ENCODE results near the gene ABCC9.

Gene ABCC9

DNA sequence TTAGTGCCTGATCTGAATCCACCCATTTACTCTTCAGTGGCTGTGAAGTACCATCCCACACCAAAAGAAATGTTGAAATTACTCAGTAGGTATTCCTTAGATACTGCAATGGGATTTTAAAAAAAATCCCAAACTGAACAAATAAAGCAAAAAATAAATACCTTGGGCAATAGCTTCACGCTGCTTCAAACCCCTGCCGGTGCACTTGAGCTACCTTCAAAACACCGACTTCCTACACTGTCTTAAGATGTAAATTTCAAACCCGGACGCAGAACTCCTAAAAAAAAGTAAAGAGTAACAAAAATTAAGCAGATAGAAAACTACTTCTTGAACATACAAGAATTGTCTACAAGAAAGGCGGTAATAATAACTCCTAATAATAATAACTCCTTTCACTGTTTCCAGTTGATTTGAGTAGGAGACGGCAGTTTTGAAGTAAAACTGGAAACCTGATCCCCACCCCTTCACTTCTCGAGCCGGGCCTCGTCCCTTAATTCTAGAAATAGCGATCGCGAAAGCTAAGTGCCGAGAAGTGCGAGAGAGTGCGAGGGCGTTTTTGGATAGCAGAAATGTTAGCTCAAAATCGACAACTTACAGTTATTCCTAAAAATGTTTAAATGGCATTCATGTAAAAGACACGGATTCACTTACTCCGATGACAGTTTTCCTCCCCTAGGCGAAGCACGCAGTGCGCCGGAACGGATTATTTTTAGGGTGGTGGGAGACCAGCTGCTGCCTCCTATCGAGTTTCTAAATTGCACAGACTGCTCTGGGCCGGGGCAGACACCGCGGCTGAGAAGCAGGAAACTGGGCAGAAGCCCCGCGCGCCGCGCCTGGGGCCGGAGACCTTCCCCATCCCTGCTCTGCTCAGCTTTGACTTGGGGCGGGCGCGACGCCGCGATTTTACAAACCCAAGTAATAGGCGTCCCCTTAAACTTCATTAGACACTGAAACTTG lies at the start of gene ABCC9:
TSS of gene ABCC9 (minus strand) at position 878 of the 957 bp plus-strand sequence. CDS start 4,752 bp downstream, outside the sequence.
- no peak for DNase-seq (ENCODE audit: low spot score)

DNA sequence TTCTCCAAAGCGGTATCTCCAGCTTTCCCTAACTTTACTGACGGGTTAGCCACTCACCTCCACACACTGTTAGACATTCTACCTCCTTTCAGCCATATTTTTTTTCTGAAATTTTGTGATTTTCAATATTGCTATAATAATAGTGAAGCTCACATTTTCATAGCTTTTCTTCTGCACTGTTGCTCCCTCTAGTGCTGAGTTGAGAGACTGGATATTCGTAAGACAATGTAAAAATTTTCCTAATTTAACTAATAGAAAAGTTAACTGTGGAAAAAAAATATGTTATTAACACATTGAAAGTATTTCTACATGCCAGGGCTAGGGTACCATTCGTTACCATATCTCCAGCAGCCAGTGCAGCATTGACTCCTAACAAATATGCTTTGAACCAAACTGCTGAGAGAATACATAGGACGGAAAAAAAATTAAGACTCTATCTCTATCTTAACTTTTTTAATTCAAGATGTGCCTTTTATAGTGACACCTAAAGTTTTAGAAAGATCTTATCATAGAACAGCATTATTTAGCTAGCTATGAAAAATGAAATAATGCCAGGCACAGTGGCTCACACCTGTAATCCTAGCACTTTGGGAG lies 48.7 kb upstream of the ABCC9 start:
- no peak for DNase-seq (ENCODE audit: low spot score)

DNA sequence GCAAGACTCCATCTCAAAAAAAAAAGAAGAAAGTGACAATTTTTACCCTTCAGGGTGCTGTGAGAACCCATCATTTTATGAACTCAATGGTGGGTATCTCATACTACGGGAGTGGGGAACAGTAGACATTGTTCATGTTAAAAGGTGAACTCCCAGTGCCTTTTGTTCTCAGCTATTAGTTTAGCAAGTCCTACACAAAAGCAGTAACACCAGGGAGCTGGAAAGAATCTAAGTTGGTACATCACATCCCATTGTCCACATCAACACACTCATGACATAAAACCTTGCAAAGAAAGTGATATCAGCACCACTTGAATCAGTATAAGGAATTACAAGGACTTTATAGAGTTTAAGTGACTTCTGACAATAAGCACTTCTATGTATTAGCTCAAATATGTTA lies 47.4 kb upstream of the ABCC9 start:
- no peak for DNase-seq (ENCODE audit: low spot score)

DNA sequence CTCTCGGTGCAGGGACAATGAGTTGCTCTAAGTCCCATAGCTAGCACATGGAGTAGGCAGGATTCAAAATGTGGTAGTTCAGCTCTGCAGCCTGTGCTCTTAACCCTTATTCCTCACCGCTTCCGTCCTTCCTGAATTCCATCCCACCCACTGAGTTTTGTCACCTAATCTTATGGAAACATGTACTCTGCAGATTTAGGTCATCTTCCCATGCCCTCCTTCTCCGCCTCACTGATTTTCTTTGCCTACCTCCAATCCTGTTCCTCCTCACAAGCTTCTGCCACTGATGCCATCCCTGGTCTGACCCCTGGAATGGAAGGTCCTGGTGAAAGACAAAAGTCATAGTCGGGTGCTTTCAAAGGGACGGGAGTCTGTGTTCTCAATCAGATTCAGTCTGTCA lies 46.5 kb upstream of the ABCC9 start:
- DNase-seq (ENCODE audit: low spot score), result no peak

DNA sequence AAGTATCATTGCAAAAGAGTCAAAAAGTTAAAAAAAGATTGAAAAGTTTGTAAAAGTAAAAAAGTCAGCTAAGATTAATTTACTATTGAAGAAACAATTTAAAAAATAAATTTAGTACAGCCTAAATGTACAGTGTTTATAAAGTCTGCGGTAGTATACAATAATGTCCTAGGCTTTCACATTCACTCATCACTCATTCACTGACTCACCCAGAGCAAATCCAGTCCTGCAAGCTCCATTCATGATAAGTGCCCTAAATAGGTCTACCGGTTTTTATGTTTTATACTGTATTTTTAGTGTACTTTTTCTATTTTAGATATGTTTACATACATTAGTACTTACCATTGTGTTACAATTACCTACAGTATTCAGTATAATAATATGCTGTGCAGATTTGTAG lies 43.9 kb upstream of the ABCC9 start:
- DNase-seq (ENCODE audit: low spot score), result no peak

DNA sequence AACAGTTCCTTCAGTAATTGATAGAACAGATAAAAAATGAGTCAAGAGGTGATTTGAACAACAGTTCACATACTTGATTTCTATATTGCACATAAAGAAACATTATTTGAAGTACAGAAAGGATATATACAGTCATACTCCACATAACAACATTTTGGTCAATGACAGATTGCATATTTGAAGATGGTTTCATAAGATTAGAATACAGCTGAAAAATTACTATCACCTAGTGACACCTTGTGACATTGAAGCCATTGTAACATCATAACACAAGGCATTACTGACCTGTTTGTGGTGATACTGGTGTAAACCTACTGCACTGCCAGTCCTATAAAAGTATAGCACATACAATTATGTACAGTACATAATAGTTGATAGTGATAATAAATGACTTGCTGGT lies 43.1 kb upstream of the ABCC9 start:
- DNase-seq (ENCODE audit: low spot score), result no peak

DNA sequence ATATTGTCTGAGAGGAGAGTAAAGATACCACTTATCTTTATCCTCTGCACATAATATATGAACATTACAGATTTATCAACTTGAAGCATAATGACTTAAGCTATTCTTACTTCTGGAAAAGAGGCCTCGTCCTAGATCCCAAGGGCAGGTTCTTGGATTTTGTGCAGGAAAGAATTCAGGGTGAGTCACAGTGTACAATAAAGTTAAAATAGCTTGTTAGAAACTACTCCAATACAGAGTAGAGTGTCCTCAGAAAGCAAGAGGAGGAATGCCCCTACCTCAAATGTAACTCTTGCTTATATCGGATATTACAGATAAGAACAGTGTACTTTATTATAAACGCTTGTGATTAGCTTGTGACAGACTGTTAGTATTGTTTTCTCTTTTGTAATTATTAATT lies 41.9 kb upstream of the ABCC9 start:
- DNase-seq (ENCODE audit: low spot score), result no peak

DNA sequence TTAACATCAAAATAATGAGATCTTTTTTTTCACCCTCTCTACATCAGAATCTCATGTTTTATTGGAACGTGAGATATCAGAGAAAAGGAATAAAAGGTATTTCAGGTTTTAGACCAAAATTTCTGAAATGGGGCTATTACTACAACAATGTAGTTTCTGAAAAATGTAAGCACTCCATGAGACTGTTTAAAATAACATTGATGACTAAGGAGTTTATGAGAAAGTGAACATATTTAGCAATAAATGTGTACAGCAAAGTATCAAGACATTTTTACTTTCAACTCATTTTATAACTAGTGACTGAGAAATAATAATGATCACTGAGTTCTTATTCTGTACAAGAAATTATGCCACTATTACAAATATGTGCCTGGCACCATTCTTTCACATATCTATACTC lies 39.3 kb upstream of the ABCC9 start:
- no peak for DNase-seq (ENCODE audit: low spot score)

DNA sequence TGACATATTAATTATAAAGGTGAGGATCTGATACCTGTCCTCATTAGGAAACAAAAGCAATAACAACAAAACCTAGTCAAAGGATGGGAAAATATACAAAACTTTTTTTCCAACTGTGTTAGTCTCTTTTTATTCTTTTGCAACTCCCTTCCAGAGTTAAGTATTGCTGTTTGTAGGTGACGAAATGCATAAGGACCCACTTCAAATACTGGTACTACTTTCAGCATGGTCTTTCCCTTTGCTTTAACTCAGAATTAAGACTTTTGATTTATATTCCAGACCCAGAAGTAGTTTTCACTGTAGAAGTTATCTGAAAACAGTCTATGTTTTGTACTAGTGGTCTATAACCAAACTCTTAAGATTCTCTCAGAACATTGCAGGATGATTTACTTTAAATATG lies 34.1 kb upstream of the ABCC9 start:
- no peak for DNase-seq (ENCODE audit: low spot score)

DNA sequence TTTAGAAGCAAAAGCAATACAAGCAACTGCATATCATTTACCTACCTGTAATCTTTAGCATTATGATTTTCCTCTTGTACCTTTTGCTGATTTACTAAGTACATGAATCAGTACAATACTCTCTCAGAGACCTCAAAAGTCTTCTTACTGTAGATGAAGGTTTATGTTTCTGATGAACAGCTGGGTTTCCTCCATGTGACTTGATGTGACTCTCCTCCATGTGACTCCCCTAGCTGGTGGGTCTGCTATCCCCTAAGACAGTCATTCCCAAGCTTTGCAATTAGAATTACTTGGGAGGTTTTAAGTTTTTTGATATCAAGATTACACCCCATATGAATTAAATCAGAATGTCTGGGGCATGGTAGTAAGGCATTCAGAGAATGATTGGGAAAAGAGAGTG lies 32.0 kb upstream of the ABCC9 start:
- no peak for DNase-seq (ENCODE audit: low spot score)

DNA sequence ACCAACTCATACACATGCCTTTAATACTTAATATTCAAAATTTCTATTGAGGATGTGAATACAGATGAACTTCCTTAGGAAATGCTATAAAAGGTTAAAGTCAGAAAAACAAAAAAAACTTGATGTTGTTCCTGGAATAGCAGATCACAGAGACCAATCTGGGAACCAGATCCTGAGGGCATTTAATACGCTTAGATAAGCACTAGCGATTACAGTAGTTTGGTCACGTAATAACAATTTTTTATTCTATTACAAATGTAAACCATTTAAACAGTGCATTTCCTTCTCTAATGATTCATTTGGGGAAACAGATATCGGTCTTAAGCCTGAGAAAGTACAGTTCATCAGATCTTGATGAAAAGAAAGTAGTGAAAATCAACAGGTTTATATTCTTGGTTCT lies 30.8 kb upstream of the ABCC9 start:
- DNase-seq (ENCODE audit: low spot score), result no peak

DNA sequence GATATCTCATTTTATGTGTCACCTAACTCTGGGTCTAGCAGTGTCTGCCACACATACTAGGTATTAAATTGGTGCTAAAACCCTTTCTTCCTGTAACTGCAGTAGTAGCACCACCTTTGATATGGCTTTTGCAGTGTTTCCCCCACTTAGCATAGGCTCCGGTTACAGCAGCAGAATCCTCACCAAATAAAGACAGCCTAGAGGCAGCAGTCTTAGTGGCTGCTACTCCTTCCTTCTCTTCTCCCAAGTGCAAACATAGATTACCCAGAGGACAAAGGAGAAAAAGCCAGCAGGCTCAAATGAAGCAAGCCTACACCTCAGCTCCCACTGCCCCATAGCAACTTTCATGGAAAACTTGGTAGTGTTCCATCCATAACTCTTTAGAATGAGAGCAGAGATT lies 30.1 kb upstream of the ABCC9 start:
- DNase-seq (ENCODE audit: low spot score), result no peak

DNA sequence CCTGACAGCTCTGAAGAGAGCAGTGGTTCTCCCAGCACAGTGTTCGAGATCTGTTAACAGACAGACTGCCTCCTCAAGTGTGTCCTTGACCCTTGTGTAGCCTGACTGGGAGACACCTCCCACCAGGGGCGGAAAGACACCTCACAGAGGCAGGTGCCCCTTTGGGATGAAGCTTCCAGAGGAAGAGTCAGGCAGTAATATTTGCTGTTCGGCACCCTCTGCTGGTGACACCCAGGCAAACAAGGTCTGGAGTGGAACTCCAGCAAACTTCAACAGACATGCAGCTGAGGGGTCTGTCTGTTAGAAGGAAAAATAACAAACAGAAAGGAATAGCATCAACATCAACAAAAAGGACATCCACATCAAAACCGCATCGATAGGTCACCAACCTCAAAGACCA lies 21.6 kb upstream of the ABCC9 start:
- no peak for DNase-seq (ENCODE audit: low spot score)

DNA sequence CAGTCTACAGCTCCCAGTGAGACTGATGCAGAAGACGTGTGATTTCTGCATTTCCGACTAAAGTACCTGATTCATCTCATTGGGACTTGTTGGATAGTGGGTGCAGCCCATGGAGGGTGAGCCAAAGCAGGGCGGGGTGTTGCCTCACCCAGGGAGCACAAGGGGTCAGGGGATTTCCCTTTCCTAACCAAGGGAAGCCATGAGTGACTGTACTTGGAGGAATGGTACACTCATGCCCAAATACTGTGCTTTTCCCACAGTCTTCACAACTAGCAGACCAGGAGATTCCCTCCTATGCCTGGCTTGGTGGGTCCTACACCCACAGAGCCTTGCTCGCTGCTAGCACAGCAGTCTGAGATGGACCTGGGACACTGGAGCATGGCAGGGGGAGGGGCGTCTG lies 21.0 kb upstream of the ABCC9 start:
- no peak for DNase-seq (ENCODE audit: low spot score)

DNA sequence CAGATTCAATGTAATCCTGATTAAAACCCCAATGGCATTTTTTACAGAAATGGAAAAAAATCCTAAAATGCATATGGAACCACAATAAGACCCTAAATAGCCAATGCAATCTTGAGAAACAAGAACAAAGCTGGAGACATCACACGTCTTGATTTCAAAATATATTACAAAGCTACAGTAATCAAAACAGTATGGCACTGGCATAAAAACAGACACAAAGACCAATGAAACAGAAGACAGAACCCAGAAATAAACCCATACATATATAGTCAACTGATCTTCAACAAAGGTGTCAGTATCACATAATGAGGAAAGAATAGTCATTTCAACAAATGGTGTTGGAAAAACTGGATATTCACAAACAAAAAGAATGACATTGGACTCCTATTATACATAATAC lies 9.4 kb upstream of the ABCC9 start:
- no peak for DNase-seq (ENCODE audit: low spot score)

DNA sequence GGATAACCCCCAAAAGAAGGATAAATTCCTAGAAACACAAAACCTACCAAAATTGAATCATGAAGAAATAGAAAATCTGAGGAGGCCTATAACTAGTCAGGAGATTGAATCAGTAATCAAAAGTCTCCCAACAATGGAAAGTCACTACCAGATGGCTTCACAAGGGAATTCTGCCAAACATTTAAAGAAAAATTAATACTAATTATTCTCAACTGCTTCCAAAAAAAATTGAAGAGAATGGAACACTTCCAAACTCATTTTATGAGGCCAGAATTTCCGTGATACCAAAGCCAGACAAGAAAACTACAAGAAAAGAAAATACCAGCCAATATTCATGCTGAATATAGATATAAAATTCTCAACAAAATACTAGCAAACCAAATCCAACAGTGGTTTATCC lies 7.8 kb upstream of the ABCC9 start:
- DNase-seq (ENCODE audit: low spot score), result no peak

DNA sequence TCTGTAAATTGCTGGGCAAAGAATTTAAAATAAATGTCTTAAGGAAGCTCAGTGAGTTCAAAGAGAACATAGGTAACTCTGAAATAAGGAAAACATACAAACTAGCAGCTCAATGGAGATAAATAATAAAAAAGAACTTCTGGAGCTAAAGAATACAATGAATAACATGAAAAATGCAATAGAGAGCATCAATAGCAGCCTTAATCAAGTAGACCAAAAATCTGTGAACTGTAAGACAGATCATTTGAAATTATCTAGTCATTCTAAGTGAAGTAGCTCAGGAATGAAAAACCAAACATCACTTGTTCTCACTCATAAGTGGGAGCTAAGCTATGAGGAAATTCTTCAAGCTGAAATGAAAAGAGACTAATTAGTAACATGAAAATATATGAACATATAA lies 5.8 kb upstream of the ABCC9 start:
- DNase-seq (ENCODE audit: low spot score), result no peak

DNA sequence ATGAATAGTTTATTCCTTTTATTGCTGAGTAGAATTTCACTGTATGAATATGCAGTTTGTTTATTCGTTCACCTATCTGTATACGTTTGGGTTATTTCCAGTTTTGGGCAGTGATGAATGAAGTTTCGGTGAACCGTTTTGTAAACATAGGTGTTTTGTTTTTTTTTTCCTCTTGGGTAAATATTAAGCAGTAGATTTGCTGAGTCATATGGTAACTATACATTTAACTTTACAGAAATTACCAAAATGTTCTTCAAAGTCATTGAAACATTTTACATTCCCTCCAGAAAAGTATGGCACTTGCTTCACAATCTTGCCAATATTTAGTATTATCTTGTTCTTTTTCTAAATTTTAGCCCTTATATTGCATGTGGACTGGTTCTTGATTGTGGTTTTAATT lies 3.8 kb upstream of the ABCC9 start:
- DNase-seq (ENCODE audit: low spot score), result no peak

DNA sequence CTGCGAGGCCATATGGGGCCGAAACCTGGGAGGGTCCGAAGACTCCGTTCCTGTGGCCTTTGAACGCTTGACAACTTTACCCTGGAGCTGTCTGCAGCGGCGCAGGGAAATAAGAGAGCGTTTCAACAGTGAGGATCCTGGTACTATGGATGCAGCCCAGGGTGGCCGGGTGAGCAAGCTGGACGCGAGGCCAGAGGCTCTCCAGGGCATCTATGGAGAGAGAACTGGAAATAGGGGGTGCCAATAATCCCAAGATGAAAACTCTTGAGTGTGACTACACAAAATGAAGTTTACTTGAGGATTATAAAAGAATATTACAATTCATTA lies 1.1 kb upstream of the ABCC9 start:
- no peak for DNase-seq (ENCODE audit: low spot score)

DNA sequence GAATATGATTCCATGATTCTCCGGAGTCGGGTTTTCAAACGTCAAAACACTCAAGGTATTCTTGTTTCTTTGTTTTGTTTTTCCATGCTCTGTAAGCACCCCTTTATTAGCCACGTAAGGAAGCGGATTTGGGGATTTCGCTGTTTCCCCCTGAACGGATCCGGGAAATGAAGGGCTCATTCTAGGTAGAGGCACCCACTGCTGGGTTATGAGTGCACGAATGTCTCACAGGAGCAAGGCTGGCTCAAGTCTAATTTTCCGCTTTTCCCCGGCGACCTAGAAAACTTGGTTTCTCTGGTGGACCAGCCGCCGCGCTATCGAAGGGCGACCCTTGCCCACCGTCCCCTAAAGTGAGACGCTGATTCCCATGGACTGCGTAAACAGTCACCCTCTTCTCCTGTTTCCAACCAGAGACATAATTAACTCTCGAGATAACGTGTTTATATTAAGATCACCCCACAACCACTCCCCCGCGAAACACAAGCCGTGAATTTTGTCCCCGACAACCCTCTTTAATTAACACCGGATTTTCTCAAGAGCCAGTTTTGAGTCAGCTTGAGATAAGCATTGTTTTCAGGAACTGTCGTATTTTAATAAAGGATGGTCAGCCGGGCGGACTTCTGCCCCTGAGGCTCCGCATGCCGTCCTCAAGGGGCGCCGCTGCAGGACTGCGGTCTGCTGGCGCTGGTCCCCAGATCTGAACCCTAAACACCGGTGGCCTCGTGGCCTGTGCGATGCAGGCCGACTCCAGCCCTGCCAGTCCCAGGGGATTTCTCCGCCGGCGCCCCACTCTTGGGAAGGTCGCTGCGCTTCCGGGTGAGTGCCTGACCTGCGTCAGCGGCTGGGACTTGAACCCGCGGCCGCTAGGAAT lies 515 bp upstream of the ABCC9 start:
- no peak for DNase-seq (ENCODE audit: low spot score)

DNA sequence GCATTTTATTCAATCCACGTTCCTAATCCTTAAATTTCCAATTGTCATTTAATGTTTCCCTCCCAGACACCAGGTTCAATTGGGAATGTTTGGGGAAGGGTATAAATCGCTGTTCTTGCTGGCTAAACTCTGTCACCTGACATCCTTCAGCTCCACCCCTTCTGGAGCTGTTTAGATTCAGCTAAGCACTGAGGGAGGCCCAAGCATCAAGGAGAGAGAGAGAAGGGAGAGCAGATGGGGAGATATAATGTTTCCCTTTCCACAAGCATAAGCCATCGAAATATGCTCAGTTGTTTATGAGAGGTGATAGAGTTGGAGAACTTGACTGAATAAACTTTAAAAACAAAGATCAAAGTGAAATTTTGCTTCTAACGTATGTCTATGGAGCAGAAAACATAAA lies 1.8 kb downstream of the ABCC9 start:
- DNase-seq (ENCODE audit: low spot score), result no peak

DNA sequence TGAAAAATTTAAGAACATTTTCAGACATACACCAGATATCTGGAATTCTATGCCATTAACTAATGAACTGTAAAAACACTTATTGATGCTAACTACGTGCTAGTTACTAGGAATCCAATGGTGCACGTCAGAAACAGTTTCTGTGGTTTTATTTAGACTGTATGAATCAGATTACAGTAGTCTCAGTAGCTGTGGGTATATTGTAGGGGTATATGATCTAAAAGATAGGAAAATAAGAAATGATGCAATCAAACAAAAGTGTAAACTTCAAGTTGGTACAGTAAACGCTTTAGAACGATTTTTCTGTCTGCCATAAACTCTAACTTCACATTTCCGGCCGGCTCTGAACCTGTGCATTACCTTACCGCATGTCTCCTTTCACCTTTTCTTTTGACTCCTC lies 2.3 kb downstream of the ABCC9 start:
- DNase-seq (ENCODE audit: low spot score), result no peak

DNA sequence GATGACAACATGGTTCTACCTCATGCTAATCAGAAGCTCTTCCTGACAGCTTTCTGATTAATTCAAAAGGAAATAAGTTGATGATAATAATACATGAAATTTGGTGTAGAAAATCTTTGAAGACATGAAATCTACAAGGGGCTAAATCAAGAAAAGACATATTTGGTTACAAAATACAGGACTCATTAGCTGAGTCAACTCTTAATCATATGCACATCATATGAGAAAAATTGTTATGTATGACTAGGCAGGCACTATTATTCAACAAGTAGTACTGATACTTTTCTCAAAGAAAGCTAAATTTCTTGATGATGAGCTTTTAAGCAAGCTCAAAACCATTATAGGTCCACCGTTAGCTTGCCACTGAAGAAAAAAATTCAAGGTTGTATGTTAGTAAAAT lies 7.1 kb downstream of the ABCC9 start:
- no peak for DNase-seq (ENCODE audit: low spot score)
